Coronary artery (tissue), 2 donors: ENCODE measurements around the gene GATAD2B.
A peak's percentile ranks its signal among the peaks of the same experiment; 100 is the strongest.
"Not testable (repeated sequence)": the region's sequence is repeated elsewhere in the genome, so short reads cannot be mapped to it uniquely, and the experiment has no call there.

Source experiments
- DNase-seq: peaks from one replicate; pipeline ENCODE4 v3.0.0-alpha.2; 2017; ENCODE audit warnings: low spot score
- H3K27ac ChIP-seq, 2 donors: fragments of 200-600 bp; sonication (generic); one replicate each; pipeline ENCODE4 v1.5.1; 2016 to 2019
- H3K4me3 ChIP-seq: fragments of 200-600 bp; sonication (generic); 2 replicates; pipeline ENCODE4 v1.5.1; 2016; ENCODE audit warnings: mild to moderate bottlenecking, moderate library complexity
- TF ChIP-seq, protein P1 (sequence below): fragments of 200-600 bp; sonication (generic); IDR thresholded peaks from one replicate; pipeline ENCODE4 v1.5.1; 2019; ENCODE audit warnings: antibody characterized with exemption

Gene GATAD2B

DNA sequence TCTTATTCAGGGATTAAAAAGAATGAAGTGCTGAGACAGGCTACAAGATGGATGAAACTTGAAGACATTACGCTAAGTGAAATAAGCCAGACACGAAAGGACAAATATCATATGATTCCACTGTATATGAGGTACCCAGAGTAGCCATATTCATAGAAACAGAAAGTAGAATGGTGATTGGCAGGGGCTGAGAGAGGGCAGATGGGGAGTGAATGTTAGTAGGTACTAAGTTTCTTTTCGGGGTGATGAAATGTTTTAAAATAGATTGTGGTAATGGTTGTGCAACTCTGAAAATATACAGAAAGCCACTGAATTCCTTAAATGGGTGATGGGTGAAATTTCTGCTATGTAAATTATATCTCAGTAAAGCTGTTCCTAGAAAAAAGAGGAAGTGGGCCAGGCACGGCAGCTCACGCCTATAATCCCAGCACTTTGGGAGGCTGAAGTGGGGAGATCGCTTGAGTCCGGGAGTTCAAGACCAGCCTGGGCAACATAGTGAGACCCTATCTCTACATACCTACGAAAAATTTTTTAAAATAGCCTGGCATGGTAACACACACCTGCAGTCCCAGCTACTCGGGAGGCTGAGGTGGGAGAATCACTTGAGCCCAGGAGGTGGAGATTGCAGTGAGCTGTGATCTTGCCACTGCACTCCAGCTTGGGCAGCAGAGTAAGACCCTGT is 131.7 kb downstream of the GATAD2B start:
- TF ChIP-seq, protein P1, sequence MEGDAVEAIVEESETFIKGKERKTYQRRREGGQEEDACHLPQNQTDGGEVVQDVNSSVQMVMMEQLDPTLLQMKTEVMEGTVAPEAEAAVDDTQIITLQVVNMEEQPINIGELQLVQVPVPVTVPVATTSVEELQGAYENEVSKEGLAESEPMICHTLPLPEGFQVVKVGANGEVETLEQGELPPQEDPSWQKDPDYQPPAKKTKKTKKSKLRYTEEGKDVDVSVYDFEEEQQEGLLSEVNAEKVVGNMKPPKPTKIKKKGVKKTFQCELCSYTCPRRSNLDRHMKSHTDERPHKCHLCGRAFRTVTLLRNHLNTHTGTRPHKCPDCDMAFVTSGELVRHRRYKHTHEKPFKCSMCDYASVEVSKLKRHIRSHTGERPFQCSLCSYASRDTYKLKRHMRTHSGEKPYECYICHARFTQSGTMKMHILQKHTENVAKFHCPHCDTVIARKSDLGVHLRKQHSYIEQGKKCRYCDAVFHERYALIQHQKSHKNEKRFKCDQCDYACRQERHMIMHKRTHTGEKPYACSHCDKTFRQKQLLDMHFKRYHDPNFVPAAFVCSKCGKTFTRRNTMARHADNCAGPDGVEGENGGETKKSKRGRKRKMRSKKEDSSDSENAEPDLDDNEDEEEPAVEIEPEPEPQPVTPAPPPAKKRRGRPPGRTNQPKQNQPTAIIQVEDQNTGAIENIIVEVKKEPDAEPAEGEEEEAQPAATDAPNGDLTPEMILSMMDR: no peak
- DNase-seq: no peak
- Histone ChIP-seq H3K27ac (peak overlapping the region; percentile 87 to 96), H3K4me3 (peak overlapping the region; percentile 64)

DNA sequence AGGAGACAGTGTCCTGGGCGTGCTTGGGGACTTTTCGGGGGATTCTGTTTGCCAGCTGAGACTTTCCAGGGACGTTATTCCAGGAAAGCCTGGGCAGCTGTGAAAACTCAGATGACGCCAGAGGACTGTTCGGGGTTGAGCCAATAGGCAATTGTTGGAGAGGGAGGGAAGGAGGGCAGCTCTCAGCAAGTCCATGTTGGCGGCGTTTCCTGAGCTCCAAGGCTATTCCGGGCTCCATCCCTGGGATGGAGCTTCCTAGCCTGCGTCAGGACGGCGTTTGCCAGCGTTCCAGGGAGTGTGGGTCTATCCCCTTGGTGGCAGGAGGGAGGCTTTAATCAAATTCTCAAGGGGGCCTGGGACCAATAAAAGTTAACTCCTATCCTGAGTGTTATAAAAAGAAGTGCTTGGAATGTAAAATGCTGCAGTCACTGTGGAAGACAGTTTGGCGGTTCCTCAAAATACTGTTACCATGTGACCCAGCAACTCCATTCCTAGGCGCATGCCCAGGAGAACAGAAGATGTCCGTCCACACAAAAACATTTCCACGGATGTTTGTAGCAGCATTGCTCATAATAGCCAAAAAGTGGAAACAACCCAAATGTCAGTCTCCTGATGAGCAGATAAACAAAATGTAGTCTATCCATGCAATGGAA is 132.3 kb downstream of the GATAD2B start:
- peak; percentile 97 for DNase-seq
- TF ChIP-seq, protein P1: no peak
- peak overlapping the region; percentile 87 to 96 for H3K27ac ChIP-seq
- peak overlapping the region; percentile 64 for H3K4me3 ChIP-seq

DNA sequence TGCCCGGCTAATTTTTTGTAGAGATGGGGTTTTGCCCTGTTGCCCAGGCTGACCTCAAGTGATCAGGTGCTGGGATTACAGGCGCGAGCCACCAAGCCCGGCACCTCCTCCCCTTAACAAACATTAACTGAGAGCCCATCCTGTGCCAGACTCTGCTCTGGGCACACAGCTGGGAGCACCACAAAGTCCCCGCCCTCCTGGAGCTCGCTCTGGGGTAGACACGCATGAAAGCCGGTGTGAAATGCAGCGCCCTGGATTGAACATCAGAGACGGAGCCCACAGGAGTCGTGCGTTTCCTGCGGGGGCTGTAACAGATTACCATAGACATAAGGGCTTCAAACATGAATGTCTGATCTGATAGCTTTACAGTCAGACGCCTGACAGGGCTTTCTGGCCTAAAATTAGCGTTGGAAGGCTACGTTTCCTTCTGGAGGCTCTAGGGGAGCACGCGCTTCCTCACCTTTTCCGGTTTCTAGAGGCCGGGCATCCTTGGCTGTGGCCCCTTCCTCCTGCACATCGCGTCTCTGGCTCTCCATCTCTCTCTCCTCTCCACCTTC is 133.2 kb downstream of the GATAD2B start:
- DNase-seq: peak; percentile 77
- H3K4me3 ChIP-seq: peak overlapping the region; percentile 64
- TF ChIP-seq, protein P1: no peak
- peak overlapping the region; percentile 87 to 96 for H3K27ac ChIP-seq

DNA sequence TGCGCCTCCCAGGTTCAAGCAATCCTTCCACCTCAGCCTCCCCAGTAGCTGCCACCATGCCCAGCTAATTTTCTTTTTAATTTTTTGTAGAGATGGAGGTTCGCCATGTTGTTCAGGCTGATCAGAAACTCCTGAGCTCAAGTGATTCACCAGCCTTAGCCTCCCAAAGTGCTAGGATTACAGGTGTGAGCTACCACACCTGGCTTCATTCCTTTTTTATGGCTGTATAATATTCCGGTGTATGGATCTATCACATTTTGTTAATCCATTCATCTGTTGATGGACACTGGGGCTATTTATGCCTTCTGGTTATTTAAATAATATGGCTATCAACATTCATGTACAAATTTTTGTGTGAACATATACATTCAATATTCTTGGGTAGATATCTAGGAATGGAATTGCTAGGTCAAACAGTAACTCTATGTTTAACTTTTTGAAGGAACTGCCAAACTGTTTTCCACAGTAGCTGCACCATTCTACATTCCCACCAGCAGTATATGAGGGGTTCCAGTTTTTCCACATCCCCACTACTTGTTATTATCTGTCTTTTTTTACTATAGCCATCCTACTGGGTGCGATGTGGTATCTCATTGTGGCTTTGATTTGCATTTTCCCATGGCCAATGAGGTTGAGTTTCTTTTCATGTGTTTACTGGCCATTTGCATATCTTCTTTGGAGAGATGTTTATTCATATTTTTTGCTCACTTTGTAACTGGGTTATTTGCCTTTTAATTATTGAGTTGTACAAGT is 136.6 kb downstream of the GATAD2B start:
- Histone ChIP-seq H3K27ac (no peak overlapping the region), H3K4me3 (no peak overlapping the region)
- TF ChIP-seq, protein P1: no peak
- no peak for DNase-seq

DNA sequence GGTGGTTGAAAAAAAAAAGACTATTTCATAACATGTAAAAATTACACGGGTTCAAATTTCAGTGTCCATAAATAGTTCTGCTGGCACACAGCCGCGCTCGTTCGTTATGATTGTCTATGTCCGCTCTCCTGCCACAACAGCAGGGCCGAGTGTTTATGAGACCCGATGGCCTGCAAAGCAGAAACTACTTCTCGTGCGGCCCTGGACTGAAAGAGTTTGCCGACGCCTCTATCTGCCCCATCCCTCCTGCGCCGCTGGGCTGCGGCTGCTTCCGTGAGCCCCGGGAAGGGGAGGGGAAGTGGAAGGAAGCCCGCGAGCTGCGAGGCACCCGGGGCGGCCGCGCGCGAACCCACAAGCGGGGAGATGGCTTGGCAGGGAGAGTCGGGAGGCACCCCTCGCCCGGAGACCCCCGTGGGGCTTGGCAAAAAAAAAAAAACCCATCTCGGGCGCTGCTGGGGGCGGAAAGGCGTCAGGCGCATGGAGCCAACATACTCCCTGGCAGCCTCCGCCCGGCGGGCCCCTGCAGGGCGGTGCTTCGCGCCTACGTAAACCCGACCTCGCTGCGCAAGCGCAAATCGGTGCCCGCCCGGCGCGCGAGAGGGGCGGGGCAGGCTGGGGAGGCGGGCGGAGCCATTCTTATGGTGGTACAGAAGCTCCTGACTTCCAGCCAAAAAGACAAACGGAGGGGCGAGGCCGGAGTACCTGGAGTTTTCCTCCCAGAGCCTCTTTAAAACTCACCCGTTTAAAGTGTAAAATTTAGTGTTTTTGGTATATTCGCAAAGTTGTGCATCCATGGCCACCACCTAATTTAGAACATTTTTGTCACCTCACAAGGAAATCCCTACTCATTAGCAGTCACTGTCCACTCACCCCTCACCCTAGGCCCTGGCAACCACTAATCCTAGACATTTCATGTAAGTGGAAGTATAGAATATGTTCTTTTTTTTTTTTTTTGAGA is 139.3 kb downstream of the GATAD2B start:
- peak overlapping the region; percentile 69 for H3K4me3 ChIP-seq
- TF ChIP-seq, protein P1: no peak
- H3K27ac ChIP-seq: peak overlapping the region; percentile 88 to 97
- peak; percentile 95 for DNase-seq

DNA sequence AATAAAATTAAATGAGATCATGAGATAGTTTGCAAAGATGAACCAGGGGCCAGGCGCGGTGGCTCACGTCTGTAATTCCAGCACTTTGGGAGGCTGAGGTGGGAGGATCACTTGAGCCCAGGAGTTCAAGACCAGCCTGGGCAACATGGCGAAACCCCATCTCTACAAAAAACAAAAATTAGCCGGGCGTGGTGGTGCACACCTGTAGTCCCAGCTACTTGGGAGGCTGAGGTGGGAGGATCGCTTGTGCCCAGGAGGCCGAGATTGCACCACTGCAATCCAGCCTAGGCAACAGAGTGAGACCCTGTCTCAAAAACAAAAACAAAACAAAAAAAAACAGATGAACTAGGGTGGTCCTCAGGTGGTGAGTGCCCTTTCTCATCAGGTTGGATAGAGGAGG is 140.1 kb downstream of the GATAD2B start:
- peak overlapping the region; percentile 88 to 97 for H3K27ac ChIP-seq
- H3K4me3 ChIP-seq: peak overlapping the region; percentile 69
- not testable (repeated sequence) for DNase-seq
